K562 (cell line): ENCODE data around the gene SPIN1. TPM values are rescaled to one million over a fixed set of nuclear protein-coding genes. Genes with fewer than 3 reads are reported as not detected.

ENCODE experiments used
- ATAC-seq: fragments of 200-7000 bp; cut with Tn5 transposase; 3 replicates; pipeline ENCODE4 v1.9.1; 2020; ENCODE audit warnings: moderate library complexity
- BruUV-seq: library from RNA; stranded (reverse); fragments of 400-500 nt; replicated peaks from 2 replicates; lab custom pipeline; 2021; lab: Mats Ljungman, UMichigan
- CTCF ChIA-PET: fragments of 300-600 bp; formaldehyde crosslinking; extraction: SDS; loops from one replicate; lab custom pipeline; 2021; ENCODE audit warnings: low intra/inter-chr PET ratio; lab: Yijun Ruan, JAX
- POLR2A ChIA-PET: fragments of 300-600, 350-650 bp; sonication (Branson Sonifier 250); formaldehyde crosslinking; extraction: SDS; loops from one replicate; lab custom pipeline; 2021; ENCODE audit warnings: antibody characterized with exemption, inconsistent platforms; lab: Yijun Ruan, JAX
- DNase-seq, 4 experiments: peaks; one replicate each; pipeline versions ENCODE4 v3.0.0 to v3.0.0-alpha.2; 2011 to 2018; ENCODE audit warnings: low spot score in 3 of 4, mixed read lengths in 3 of 4; ENCODE audit errors: extremely low read depth in 1 of 4
- FAIRE-seq: peaks from 2 replicates; lab custom pipeline; 2011; peaks lifted over from hg19 to GRCh38; lab: Jason Lieb, UNC
- H2AFZ ChIP-seq: 2 replicates; pipeline ENCODE4 v1.6.0; 2011; ENCODE audit warnings: low read depth, low read length, control low read depth, inconsistent platforms
- H3K27ac ChIP-seq: fragments of 200-600 bp; 3 replicates; pipeline ENCODE4 v1.8.0; 2011; ENCODE audit warnings: low read depth, mild to moderate bottlenecking, control low read depth, inconsistent platforms, low read length, moderate library complexity, mixed read lengths; ENCODE audit errors: extremely low read depth
- H3K27me3 ChIP-seq, 2 experiments: fragments of 300-600 bp in 1 of 2; 2 replicates in 1 of 2; 3 replicates in 1 of 2; pipeline versions ENCODE4 v1.6.0 to v1.8.0; 2011; ENCODE audit warnings: inconsistent platforms in 2 of 2, low read length in 2 of 2, mild to moderate bottlenecking in 1 of 2, mixed read lengths in 1 of 2, moderate library complexity in 1 of 2; ENCODE audit not compliant: control insufficient read depth in 2 of 2, insufficient read depth in 2 of 2
- H3K36me3 ChIP-seq: fragments of 300-600 bp; 3 replicates; pipeline ENCODE4 v1.8.0; 2011; ENCODE audit warnings: mild to moderate bottlenecking, low read length, inconsistent platforms; ENCODE audit not compliant: control insufficient read depth, insufficient read depth
- H3K4me1 ChIP-seq, 2 experiments: fragments of 200-600 bp in 1 of 2; replicated peaks in 1 of 2; 2 replicates in 1 of 2; 3 replicates in 1 of 2; pipeline versions ENCODE4 v1.5.1 to v1.8.0; 2011; ENCODE audit warnings: inconsistent platforms in 2 of 2, low read length in 2 of 2, mild to moderate bottlenecking in 1 of 2, mixed read lengths in 1 of 2, moderate library complexity in 1 of 2; ENCODE audit not compliant: control insufficient read depth in 2 of 2, insufficient read depth in 2 of 2
- H3K4me2 ChIP-seq: 2 replicates; pipeline ENCODE4 v1.6.1; 2011; ENCODE audit warnings: low read length, control low read depth, inconsistent platforms, mixed read lengths; ENCODE audit not compliant: insufficient read depth
- H3K4me3 ChIP-seq: fragments of 200-600 bp; sonication (generic), shearing (Covaris generic); 2 replicates; pipeline ENCODE4 v1.5.1; 2016; ENCODE audit warnings: control low read depth, inconsistent platforms
- H3K79me2 ChIP-seq: fragments of 200-600 bp; 3 replicates; pipeline ENCODE4 v1.8.0; 2011; ENCODE audit warnings: low read length, inconsistent platforms; ENCODE audit not compliant: control insufficient read depth, insufficient read depth
- H3K9ac ChIP-seq, 2 experiments: 2 replicates each; pipeline versions ENCODE4 v1.6.0 to v1.6.1; 2011; ENCODE audit warnings: low read depth in 2 of 2, low read length in 2 of 2, control low read depth in 1 of 2, inconsistent platforms in 1 of 2, mild to moderate bottlenecking in 1 of 2, mixed read lengths in 1 of 2; ENCODE audit not compliant: insufficient read depth in 1 of 2
- H3K9me1 ChIP-seq: one replicate; pipeline ENCODE4 v1.6.0; 2011; ENCODE audit warnings: inconsistent platforms, mild to moderate bottlenecking, low read length, moderate library complexity; ENCODE audit not compliant: control insufficient read depth, insufficient read depth
- H3K9me3 ChIP-seq: replicated peaks from 2 replicates; pipeline ENCODE4 v1.5.1; 2011; ENCODE audit warnings: low read depth, low read length, inconsistent platforms; ENCODE audit not compliant: control insufficient read depth, insufficient read depth
- H4K20me1 ChIP-seq: replicated peaks from 2 replicates; pipeline ENCODE4 v1.6.1; 2011; ENCODE audit warnings: low read length, inconsistent platforms, mixed read lengths; ENCODE audit not compliant: control insufficient read depth, insufficient read depth
- C11orf30 ChIP-seq: fragments of 450-650 bp; IDR thresholded peaks from 2 replicates; pipeline ENCODE4 v1.6.1; 2016; ENCODE audit warnings: low read depth, mild to moderate bottlenecking
- CBX1 ChIP-seq: sonication (generic); IDR thresholded peaks from 2 replicates; pipeline ENCODE4 v1.6.1; 2016; ENCODE audit warnings: antibody characterized with exemption, low read depth, mild to moderate bottlenecking
- HIVEP1 ChIP-seq: fragments of 250-450 bp; sonication (Bioruptor Pico); IDR thresholded peaks from 2 replicates; pipeline ENCODE4 v1.4.0; 2020; ENCODE audit warnings: mild to moderate bottlenecking
- IRF2 ChIP-seq: sonication (generic); formaldehyde crosslinking; IDR thresholded peaks from 2 replicates; pipeline ENCODE4 v1.8.1; 2022; ENCODE audit warnings: mild to moderate bottlenecking, missing genetic modification reagents
- NR2C2 ChIP-seq, 2 experiments: fragments of 200-800 bp in 1 of 2; sonication (Bioruptor generic) in 1 of 2; sonication (generic) in 1 of 2; formaldehyde crosslinking in 1 of 2; IDR thresholded peaks; 2 replicates each; pipeline versions ENCODE4 v1.6.1 to v1.8.0; 2016 to 2022; ENCODE audit warnings: mild to moderate bottlenecking in 1 of 2, missing compliant biosample characterization in 1 of 2, missing genetic modification characterization in 1 of 2, missing genetic modification reagents in 1 of 2
- TBL1XR1 ChIP-seq, 2 experiments: IDR thresholded peaks; 2 replicates each; pipeline ENCODE4 v1.6.1; 2012; ENCODE audit warnings: improper control_type of control experiment in 2 of 2, low read length in 2 of 2, mild to moderate bottlenecking in 1 of 2
- ZBTB8A ChIP-seq: fragments of 450-650 bp; IDR thresholded peaks from 2 replicates; pipeline ENCODE4 v1.6.1; 2018; ENCODE audit warnings: mild to moderate bottlenecking, moderate library complexity; ENCODE audit not compliant: partially characterized antibody
- ZC3H8 ChIP-seq: fragments of 450-650 bp; IDR thresholded peaks from 2 replicates; pipeline ENCODE4 v1.6.1; 2017
- ZKSCAN8 ChIP-seq: fragments of 200-800 bp; sonication (Bioruptor generic); IDR thresholded peaks from 2 replicates; pipeline ENCODE4 v1.6.1; 2016; ENCODE audit warnings: missing genetic modification characterization, missing compliant biosample characterization
- WGBS: fragments of 100-300 bp; shearing (Covaris generic); methylation state at CpG from one replicate; pipeline ENCODE4 v1.1.6; 2016; ENCODE audit warnings: low coverage, mixed read lengths; ENCODE audit not compliant: insufficient coverage; ENCODE audit errors: missing lambda C conversion rate; 5-methylcytosine and 5-hydroxymethylcytosine counted together
- in situ Hi-C: fragments of 300-500 bp; cut with MboI; formaldehyde crosslinking; loops from 4 replicates; pipeline ENCODE4 v1.15.0; 2018; ENCODE audit warnings: inconsistent platforms, mixed read lengths
- intact Hi-C: fragments of 100-400 bp; cut with micrococcal nuclease; formaldehyde crosslinking; loops from 2 replicates; pipeline ENCODE4 v1.14.2; 2022
- polyA plus RNA-seq, 8 experiments: library from polyadenylated mRNA; depleted of rRNA in 4 of 8; stranded (reverse) in 5 of 8; unstranded in 3 of 8; fragments of >200 nt; fragmentation: Nextera tagmentation in 2 of 8; fragmentation: Illumina TruSeq in 1 of 8; extraction: Ambion mirVana in 2 of 8; extraction: Trizol in 1 of 8; gene quantifications; 2 replicates each; pipeline versions ENCODE4 v1.2.1 to v1.2.3, GENCODE V29; 2011 to 2014; ENCODE audit warnings: inconsistent platforms in 1 of 8, missing spikeins in 1 of 8
- total RNA-seq, 7 experiments: library from RNA; depleted of rRNA in 6 of 7; stranded (reverse); fragments of >200 nt in 6 of 7; fragmentation: Illumina TruSeq in 2 of 7; extraction: Trizol in 2 of 7; gene quantifications; 2 replicates each; pipeline versions ENCODE4 v1.2.1 to v1.2.3, GENCODE V29; 2011 to 2021; ENCODE audit warnings: low replicate concordance in 1 of 7
- TF ChIP-seq, protein P1 (sequence below): fragments of 450-650 bp; IDR thresholded peaks from 2 replicates; pipeline ENCODE4 v1.6.1; 2016; ENCODE audit warnings: mild to moderate bottlenecking
- TF ChIP-seq, protein P2 (sequence below): fragments of 250-450 bp; sonication (Bioruptor Pico); IDR thresholded peaks from 2 replicates; pipeline ENCODE4 v1.4.0; 2020; ENCODE audit warnings: mild to moderate bottlenecking, moderate library complexity
- TF ChIP-seq, protein P3 (sequence below), 3 experiments: IDR thresholded peaks in 2 of 3; conservative IDR thresholded peaks in 1 of 3; 2 replicates each; pipeline ENCODE4 v1.5.1; 2011 to 2012; ENCODE audit warnings: low read length in 3 of 3, mild to moderate bottlenecking in 3 of 3, control low read depth in 2 of 3, improper control_type of control experiment in 1 of 3, inconsistent platforms in 1 of 3, low read depth in 1 of 3, mixed read lengths in 1 of 3, moderate library complexity in 1 of 3; ENCODE audit not compliant: insufficient read depth in 2 of 3

SPIN1 gene
- total and polyA plus RNA-seq, 9 of the 15 experiments (the other 6 are each of a cell fraction or from before 2014, with no cell fraction given) = 7.4 to 25.7 (median 15.6) TPM

DNA sequence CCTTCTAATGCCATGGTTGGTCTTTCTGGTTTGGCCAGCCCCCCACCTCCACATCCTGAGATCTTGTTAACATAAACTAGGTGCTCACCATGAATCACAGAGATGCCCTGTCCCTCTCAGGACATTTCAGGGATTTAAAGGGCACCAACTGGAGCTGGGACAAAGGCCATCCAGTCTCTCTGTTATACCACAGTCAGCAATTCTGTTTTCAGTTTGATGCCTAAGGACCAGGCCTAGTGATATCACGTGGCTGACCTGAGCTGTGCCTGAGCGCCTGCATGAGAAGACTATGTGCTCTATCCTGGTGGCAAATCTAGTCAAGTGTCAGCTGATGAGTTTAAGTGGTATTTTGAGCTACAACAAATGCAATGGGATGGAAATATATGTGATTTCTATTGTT, 26.1 kb downstream of the SPIN1 start (continued):
- TF ChIP-seq, protein P1, sequence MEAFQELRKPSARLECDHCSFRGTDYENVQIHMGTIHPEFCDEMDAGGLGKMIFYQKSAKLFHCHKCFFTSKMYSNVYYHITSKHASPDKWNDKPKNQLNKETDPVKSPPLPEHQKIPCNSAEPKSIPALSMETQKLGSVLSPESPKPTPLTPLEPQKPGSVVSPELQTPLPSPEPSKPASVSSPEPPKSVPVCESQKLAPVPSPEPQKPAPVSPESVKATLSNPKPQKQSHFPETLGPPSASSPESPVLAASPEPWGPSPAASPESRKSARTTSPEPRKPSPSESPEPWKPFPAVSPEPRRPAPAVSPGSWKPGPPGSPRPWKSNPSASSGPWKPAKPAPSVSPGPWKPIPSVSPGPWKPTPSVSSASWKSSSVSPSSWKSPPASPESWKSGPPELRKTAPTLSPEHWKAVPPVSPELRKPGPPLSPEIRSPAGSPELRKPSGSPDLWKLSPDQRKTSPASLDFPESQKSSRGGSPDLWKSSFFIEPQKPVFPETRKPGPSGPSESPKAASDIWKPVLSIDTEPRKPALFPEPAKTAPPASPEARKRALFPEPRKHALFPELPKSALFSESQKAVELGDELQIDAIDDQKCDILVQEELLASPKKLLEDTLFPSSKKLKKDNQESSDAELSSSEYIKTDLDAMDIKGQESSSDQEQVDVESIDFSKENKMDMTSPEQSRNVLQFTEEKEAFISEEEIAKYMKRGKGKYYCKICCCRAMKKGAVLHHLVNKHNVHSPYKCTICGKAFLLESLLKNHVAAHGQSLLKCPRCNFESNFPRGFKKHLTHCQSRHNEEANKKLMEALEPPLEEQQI = no peak
- TF ChIP-seq, all 486 proteins: peak for 0

DNA sequence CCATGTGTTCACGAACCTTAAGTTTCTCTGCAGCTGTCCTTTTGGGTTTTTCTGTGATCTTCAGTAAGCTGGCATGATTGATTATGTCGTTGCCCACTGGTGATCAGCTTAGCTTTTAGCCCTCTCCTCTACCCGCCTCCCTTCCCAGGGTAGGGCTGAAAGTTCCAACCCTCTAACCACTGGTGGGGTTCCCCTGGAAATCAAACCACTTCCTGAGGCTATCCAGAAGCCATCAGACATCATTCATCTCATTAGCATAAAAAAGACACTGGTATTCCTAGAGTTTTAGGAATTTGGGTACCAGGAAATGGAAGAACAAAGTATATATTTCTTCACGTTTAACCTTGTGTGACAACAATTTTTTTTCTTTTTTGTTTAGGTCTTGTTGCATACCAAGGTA, 29.8 kb downstream of the SPIN1 start:
- ChIA-PET CTCF (no interaction called here), POLR2A (no interaction called here)
- WGBS = 92% methylated on average over 1 of the region's 4 CpGs
- no peaks in the 10 kb centered on the region for H3K9me1 ChIP-seq
- no TSS peak for BruUV-seq
- DNase-seq = no peak
- H3K27ac ChIP-seq = no peak overlapping the region
- no peak overlapping the region for H2AFZ ChIP-seq
- H3K9ac ChIP-seq = no peak overlapping the region
- H3K4me1 ChIP-seq = no peaks in the 10 kb centered on the region
- no peaks in the 10 kb centered on the region for H3K36me3 ChIP-seq
- peaks cover 4% of the 10 kb centered on the region; the same call in 2 of the 3 replicates for H3K79me2 ChIP-seq
- in situ Hi-C loops (no loop called here), intact Hi-C loops (no loop called here)
- no peaks in the 10 kb centered on the region for H3K27me3 ChIP-seq
- H3K4me2 ChIP-seq = no peak overlapping the region
- H3K9me3 ChIP-seq = peaks cover 3% of the 10 kb centered on the region
- no peak for ATAC-seq
- H4K20me1 ChIP-seq = no peaks in the 10 kb centered on the region
- FAIRE-seq = no peak
- H3K4me3 ChIP-seq = no peak overlapping the region
- TF ChIP-seq, protein P2, sequence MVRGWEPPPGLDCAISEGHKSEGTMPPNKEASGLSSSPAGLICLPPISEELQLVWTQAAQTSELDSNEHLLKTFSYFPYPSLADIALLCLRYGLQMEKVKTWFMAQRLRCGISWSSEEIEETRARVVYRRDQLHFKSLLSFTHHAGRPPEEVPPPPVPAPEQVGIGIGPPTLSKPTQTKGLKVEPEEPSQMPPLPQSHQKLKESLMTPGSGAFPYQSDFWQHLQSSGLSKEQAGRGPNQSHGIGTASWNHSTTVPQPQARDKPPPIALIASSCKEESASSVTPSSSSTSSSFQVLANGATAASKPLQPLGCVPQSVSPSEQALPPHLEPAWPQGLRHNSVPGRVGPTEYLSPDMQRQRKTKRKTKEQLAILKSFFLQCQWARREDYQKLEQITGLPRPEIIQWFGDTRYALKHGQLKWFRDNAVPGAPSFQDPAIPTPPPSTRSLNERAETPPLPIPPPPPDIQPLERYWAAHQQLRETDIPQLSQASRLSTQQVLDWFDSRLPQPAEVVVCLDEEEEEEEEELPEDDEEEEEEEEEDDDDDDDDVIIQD (CRISPR knock-in tag) = no peak
- TF ChIP-seq NR2C2 (CRISPR knock-in tag; IDR thresholded peaks at IDR 0.05) (no peak), NR2C2 (tag; IDR thresholded peaks at IDR 0.05) (no peak), IRF2 (CRISPR knock-in tag) (no peak), ZBTB8A (no peak), ZC3H8 (no peak), C11orf30 (no peak), CBX1 (no peak), HIVEP1 (CRISPR knock-in tag) (no peak), ZKSCAN8 (no peak), TBL1XR1 (IDR thresholded peaks at IDR 0.05; ENCODE audit: low read length in 2 of 2) (no peak)
- TF ChIP-seq, protein P3, sequence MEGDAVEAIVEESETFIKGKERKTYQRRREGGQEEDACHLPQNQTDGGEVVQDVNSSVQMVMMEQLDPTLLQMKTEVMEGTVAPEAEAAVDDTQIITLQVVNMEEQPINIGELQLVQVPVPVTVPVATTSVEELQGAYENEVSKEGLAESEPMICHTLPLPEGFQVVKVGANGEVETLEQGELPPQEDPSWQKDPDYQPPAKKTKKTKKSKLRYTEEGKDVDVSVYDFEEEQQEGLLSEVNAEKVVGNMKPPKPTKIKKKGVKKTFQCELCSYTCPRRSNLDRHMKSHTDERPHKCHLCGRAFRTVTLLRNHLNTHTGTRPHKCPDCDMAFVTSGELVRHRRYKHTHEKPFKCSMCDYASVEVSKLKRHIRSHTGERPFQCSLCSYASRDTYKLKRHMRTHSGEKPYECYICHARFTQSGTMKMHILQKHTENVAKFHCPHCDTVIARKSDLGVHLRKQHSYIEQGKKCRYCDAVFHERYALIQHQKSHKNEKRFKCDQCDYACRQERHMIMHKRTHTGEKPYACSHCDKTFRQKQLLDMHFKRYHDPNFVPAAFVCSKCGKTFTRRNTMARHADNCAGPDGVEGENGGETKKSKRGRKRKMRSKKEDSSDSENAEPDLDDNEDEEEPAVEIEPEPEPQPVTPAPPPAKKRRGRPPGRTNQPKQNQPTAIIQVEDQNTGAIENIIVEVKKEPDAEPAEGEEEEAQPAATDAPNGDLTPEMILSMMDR (IDR thresholded peaks at IDR 0.05 in 2 of 3, conservative IDR thresholded peaks at IDR 0.05 in 1 of 3; ENCODE audit: insufficient read depth in 2 of 3, low read depth in 1 of 3, low read length in 3 of 3) = no peak
- TF ChIP-seq, protein P1 = no peak
